ENCODE results near the gene MYOCOS.
"Not testable (repeated sequence)": the region's sequence is repeated elsewhere in the genome, so short reads cannot be mapped to it uniquely, and the experiment has no call there.

MYOCOS gene

DNA sequence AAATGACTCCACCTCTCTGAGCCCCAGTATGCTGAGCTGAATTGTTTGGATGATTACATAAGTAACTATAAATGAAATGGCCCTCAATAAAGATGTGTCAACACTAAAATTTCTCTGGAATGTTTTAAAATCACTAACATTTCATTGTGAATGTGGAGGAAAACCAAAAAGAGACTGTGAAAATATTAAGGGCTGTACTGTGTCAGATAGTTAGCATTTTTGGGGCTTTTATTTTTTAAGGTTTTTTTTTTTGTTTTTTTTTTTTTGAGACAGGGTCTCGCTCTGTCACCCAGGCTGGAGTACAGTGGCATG, 24.2 kb downstream of the MYOCOS start:
- DNase-seq (ENCODE audit: low read depth, low spot score), result no peak
- Histone ChIP-seq H3K9ac (ENCODE audit: insufficient read length) (no peak overlapping the region), H3K4me3 (no peak overlapping the region), H3K9me3 (ENCODE audit: low read depth, low read length) (no peaks in the 10 kb centered on the region), H3K36me3 (ENCODE audit: insufficient read depth, low read length) (no peaks in the 10 kb centered on the region), H3K27ac (no peak overlapping the region)
- TF ChIP-seq POLR2AphosphoS5 (IDR thresholded peaks at IDR 0.05; ENCODE audit: borderline replicate concordance, low read depth, low read length) (no peak), FOXP2 (optimal IDR thresholded peaks at IDR 0.05; ENCODE audit: control extremely low read depth, extremely low read length, insufficient read depth) (no peak), EZH2 (IDR thresholded peaks at IDR 0.05) (no peak)

DNA sequence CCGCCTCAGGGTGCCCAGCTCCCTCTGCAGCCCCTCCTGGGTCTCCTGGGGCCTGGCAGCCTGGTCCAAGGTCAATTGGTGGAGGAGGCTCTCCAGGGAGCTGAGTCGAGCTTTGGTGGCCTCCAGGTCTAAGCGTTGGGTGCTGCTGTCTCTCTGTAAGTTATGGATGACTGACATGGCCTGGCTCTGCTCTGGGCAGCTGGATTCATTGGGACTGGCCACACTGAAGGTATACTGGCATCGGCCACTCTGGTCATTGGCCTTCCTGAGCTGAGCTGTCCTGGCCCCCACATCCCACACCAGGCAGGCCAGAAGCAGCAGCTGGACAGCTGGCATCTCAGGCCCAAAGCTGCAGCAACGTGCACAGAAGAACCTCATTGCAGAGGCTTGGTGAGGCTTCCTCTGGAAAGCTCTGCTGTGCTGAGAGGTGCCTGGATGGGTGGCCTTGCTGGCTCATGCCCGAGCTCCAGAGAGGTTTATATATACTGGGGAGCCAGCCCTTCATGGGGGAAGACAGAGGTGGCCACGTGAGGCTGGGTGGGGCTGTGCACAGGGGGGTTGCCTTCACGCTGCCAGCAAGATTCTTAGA, 30.3 kb downstream of the MYOCOS start, which contains the start of gene MYOC:
Gene MYOC, minus strand, starts transcription at position 455 of the 589 bp plus-strand sequence. Its CDS starts 77 bp downstream, at position 378.
- Histone ChIP-seq H3K4me3 (no peak within 1 kb of the TSS), H3K9ac (ENCODE audit: insufficient read length) (no peak within 1 kb of the TSS), H3K36me3 (ENCODE audit: insufficient read depth, low read length) (no peaks in the 10 kb centered on the region), H3K9me3 (ENCODE audit: low read depth, low read length) (no peaks in the 10 kb centered on the region), H3K27ac (no peak within 1 kb of the TSS)
- no peak for DNase-seq (ENCODE audit: low read depth, low spot score)
- TF ChIP-seq FOXP2 (optimal IDR thresholded peaks at IDR 0.05; ENCODE audit: control extremely low read depth, extremely low read length, insufficient read depth) (no peak), POLR2AphosphoS5 (IDR thresholded peaks at IDR 0.05; ENCODE audit: borderline replicate concordance, low read depth, low read length) (no peak), EZH2 (IDR thresholded peaks at IDR 0.05) (no peak)

DNA sequence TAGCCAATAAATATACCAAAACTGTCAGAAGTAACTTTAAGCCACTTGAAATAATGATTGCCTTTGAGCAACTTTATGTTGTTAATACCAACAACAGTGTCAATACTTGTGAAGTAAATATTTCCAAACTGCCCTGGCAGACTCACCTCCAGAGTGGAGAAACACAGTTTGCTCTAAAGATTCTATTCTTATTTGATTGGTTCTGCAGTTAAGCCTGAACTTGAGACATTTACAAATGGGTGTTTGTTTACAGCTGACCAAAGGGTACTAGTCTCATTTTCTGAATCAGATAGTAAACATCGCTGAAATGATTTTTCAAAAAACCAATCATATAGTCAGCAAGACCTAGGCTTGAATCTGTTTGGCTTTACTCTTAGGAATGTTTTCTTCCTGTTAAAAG, 31.8 kb downstream of the MYOCOS start:
- no peak for DNase-seq (ENCODE audit: low read depth, low spot score)
- no peak overlapping the region for H3K4me3 ChIP-seq
- H3K9ac ChIP-seq (ENCODE audit: insufficient read length), result no peak overlapping the region
- TF ChIP-seq EZH2 (IDR thresholded peaks at IDR 0.05) (no peak), POLR2AphosphoS5 (IDR thresholded peaks at IDR 0.05; ENCODE audit: borderline replicate concordance, low read depth, low read length) (no peak), FOXP2 (optimal IDR thresholded peaks at IDR 0.05; ENCODE audit: control extremely low read depth, extremely low read length, insufficient read depth) (no peak)
- no peaks in the 10 kb centered on the region for H3K36me3 ChIP-seq (ENCODE audit: insufficient read depth, low read length)
- H3K9me3 ChIP-seq (ENCODE audit: low read depth, low read length), result no peaks in the 10 kb centered on the region
- H3K27ac ChIP-seq, result no peak overlapping the region

DNA sequence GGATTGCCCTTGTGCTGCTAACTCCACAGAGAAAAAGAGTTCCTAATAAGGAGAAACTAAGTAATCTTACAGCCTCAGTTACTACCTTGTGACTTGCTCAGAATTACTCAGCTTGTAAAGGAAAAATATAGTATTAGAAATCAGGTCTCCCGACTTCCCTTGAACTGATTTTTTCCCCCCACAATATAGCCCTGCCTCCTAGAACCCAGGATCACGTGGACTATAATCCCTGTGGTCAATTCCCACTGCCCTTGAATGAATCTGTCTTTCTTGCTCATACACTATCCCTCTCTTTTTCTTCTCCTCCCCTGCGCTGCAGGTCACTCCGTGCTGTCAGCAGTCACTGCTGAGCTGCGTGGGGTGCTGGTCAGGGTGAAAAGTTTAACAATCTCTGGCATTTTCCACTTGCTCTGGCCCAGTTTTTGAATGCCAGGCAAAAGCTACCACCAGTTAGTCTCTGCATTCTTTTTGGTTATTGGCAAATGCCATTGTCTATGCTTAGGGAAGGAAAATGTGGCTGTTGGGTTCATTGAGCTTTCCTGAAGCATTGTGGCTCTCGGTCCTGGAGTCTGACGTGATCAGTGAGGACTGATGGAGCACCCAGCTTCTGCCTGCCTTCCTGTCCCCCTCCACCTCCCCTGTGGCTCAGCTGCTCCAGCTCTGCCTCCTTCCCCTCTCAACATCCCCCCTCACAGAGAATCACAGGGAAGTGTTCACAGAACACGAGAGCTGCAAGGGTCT, 32.3 kb downstream of the MYOCOS start:
- no peak overlapping the region for H3K9ac ChIP-seq (ENCODE audit: insufficient read length)
- no peak overlapping the region for H3K27ac ChIP-seq
- TF ChIP-seq POLR2AphosphoS5 (IDR thresholded peaks at IDR 0.05; ENCODE audit: borderline replicate concordance, low read depth, low read length), result no peak
- TF ChIP-seq EZH2 (IDR thresholded peaks at IDR 0.05), result no peak
- TF ChIP-seq FOXP2 (optimal IDR thresholded peaks at IDR 0.05; ENCODE audit: control extremely low read depth, extremely low read length, insufficient read depth), result no peak
- no peak overlapping the region for H3K4me3 ChIP-seq
- DNase-seq (ENCODE audit: low read depth, low spot score), result no peak
- no peaks in the 10 kb centered on the region for H3K36me3 ChIP-seq (ENCODE audit: insufficient read depth, low read length)
- no peaks in the 10 kb centered on the region for H3K9me3 ChIP-seq (ENCODE audit: low read depth, low read length)

DNA sequence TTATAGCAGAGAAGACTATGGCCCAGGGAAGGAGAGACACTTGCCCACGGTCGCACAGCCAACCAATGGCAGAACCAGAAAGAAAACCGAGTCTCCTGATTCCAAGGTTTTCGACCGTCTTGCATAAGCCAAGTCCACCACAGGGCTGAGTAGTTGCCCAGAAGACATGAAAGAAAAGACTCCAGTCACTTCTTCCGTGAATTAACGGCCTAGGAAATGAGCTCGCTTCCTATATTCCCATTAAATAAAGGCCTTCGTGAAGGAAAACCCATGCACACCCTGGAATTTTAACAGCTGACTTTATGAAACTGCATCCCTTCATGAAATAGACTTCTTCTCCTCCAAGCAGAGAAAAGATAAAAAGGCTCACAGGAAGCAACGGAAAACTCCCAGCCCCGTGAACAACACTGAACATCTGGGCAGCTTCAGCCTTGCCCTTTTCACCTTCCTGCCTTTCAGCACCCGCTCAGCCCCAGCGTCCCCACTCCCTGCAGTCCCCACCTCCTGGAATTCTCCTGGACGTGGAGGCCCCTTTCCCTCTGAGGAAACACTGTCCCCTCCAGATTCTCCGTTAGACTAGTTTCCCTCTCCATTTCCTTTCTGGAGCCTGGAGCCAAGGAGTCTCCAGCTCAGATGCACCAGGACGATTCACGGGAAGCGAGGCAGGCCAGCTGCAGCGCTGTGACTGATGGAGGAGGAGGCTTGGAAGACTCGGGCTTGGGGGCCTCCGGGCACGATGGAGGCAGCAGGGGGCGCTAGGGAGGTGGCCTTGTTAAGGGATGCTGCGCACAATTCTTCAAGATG, 33.1 kb downstream of the MYOCOS start:
- no peak overlapping the region for H3K9ac ChIP-seq (ENCODE audit: insufficient read length)
- DNase-seq (ENCODE audit: low read depth, low spot score), result no peak
- H3K27ac ChIP-seq, result no peak overlapping the region
- H3K9me3 ChIP-seq (ENCODE audit: low read depth, low read length), result no peaks in the 10 kb centered on the region
- H3K36me3 ChIP-seq (ENCODE audit: insufficient read depth, low read length), result no peaks in the 10 kb centered on the region
- TF ChIP-seq POLR2AphosphoS5 (IDR thresholded peaks at IDR 0.05; ENCODE audit: borderline replicate concordance, low read depth, low read length) (no peak), EZH2 (IDR thresholded peaks at IDR 0.05) (no peak), FOXP2 (optimal IDR thresholded peaks at IDR 0.05; ENCODE audit: control extremely low read depth, extremely low read length, insufficient read depth) (no peak)
- H3K4me3 ChIP-seq, result no peak overlapping the region

DNA sequence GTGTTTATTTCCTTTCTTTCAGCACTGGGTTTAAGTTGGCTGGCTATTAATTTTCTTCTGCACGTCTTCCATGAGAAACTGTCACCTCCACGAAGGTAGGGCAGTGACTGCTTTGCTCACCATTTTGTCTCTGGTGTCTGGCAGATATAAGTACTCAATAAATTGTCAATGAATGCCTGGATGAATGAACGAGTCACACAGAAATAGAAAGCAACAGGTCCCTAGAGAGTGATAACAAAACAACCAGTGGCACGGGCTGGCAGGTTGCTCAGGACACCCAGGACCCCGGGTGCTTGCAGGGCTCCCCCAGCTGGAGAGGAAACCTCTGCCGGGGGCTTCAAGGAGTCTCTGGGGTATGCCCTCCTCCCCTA, 33.7 kb downstream of the MYOCOS start:
- H3K36me3 ChIP-seq (ENCODE audit: insufficient read depth, low read length), result no peaks in the 10 kb centered on the region
- no peak overlapping the region for H3K4me3 ChIP-seq
- no peak for TF ChIP-seq EZH2 (IDR thresholded peaks at IDR 0.05)
- no peak for TF ChIP-seq POLR2AphosphoS5 (IDR thresholded peaks at IDR 0.05; ENCODE audit: borderline replicate concordance, low read depth, low read length)
- no peak for TF ChIP-seq FOXP2 (optimal IDR thresholded peaks at IDR 0.05; ENCODE audit: control extremely low read depth, extremely low read length, insufficient read depth)
- H3K9ac ChIP-seq (ENCODE audit: insufficient read length), result no peak overlapping the region
- no peaks in the 10 kb centered on the region for H3K9me3 ChIP-seq (ENCODE audit: low read depth, low read length)
- H3K27ac ChIP-seq, result no peak overlapping the region
- DNase-seq (ENCODE audit: low read depth, low spot score), result no peak

DNA sequence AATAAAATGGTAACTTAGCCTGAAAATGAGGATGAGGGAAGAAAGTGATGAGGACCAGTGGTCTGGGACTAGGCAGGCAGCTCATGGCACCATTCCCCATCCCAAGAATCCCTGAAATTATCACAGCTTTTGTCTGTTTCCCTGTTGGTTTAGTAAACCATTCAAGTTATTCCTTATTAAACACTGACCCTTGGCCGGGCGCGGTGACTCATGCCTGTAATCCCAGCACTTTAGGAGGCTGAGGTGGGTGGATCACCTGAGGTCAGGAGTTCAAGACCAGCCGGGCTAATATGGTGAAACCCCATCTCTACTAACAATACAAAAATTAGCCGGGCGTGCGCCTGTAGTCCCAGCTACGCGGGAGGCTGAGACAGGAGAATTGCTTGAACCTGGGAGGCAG, 34.2 kb downstream of the MYOCOS start:
- H3K9me3 ChIP-seq (ENCODE audit: low read depth, low read length); H3K9ac ChIP-seq (ENCODE audit: insufficient read length); H3K36me3 ChIP-seq (ENCODE audit: insufficient read depth, low read length); DNase-seq (ENCODE audit: low read depth, low spot score); H3K4me3 ChIP-seq; H3K27ac ChIP-seq: not testable (repeated sequence)

DNA sequence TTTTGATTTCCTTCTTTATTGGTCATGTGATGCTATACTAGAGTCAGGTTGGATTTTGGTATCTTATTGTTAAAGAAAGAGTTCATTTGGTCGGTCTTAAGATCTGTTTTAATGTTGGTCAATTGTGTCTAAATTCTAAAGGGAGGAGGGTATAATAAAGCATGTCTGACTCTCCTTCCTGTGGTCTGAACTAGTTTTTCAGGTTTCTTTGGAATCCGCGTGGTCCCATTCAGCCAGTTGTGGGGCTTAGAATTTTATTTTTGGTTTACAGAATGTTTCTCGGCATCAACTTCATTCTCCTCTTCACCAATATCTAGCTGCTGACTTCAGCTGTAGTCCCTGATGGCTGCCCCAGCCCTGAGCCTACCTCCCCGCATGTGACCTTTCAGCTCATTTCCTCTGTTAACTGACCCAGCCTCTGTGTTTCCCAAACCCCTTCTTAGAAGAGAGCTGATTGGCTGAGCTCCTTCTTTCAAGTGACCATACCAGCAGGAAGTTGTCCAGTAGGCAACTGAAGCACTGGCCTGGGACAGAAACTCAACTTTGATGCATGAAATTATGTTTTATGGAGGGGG, 39.1 kb downstream of the MYOCOS start:
- no peaks in the 10 kb centered on the region for H3K36me3 ChIP-seq (ENCODE audit: insufficient read depth, low read length)
- no peak overlapping the region for H3K27ac ChIP-seq
- H3K9me3 ChIP-seq (ENCODE audit: low read depth, low read length), result no peaks in the 10 kb centered on the region
- H3K9ac ChIP-seq (ENCODE audit: insufficient read length), result no peak overlapping the region
- DNase-seq (ENCODE audit: low read depth, low spot score), result no peak
- TF ChIP-seq FOXP2 (optimal IDR thresholded peaks at IDR 0.05; ENCODE audit: control extremely low read depth, extremely low read length, insufficient read depth) (no peak), POLR2AphosphoS5 (IDR thresholded peaks at IDR 0.05; ENCODE audit: borderline replicate concordance, low read depth, low read length) (no peak), EZH2 (IDR thresholded peaks at IDR 0.05) (no peak)
- H3K4me3 ChIP-seq, result no peak overlapping the region

Data from SK-N-MC (cell line).